Suprapubic skin (tissue), 4 donors: ENCODE data around the gene HAND1. TPM values are rescaled to one million over a fixed set of nuclear protein-coding genes. Genes with fewer than 3 reads are reported as not detected.

Experiments used
- DNase-seq, 2 donors: peaks; one replicate each; pipeline ENCODE4 v3.0.0-alpha.2; 2019; ENCODE audit warnings: low spot score in 2 of 2
- H3K27ac ChIP-seq: fragments of 200-600 bp; sonication (generic); one replicate; pipeline ENCODE4 v1.5.1; 2019
- H3K27me3 ChIP-seq: fragments of 200-600 bp; sonication (generic); one replicate; pipeline ENCODE4 v1.5.1; 2019
- H3K36me3 ChIP-seq: fragments of 200-600 bp; sonication (generic); one replicate; pipeline ENCODE4 v1.5.1; 2019
- H3K4me1 ChIP-seq: fragments of 200-600 bp; sonication (generic); one replicate; pipeline ENCODE4 v1.5.1; 2019
- H3K4me3 ChIP-seq: fragments of 200-600 bp; sonication (generic); one replicate; pipeline ENCODE4 v1.5.1; 2019; ENCODE audit warnings: mild to moderate bottlenecking
- H3K9me3 ChIP-seq: fragments of 200-600 bp; sonication (generic); one replicate; pipeline ENCODE4 v1.5.1; 2019
- EP300 ChIP-seq: sonication (generic); formaldehyde crosslinking; IDR thresholded peaks from one replicate; pipeline ENCODE4 v1.6.1; 2017; ENCODE audit warnings: antibody characterized with exemption
- POLR2A ChIP-seq, 2 donors: fragments of 450-650 bp; IDR thresholded peaks; one replicate each; pipeline ENCODE4 v1.6.1; 2017; ENCODE audit warnings: antibody characterized with exemption in 2 of 2, mild to moderate bottlenecking in 2 of 2, moderate library complexity in 2 of 2
- POLR2AphosphoS5 ChIP-seq, 3 donors: sonication (generic); formaldehyde crosslinking; IDR thresholded peaks; one replicate each; pipeline ENCODE4 v1.6.1; 2017; ENCODE audit warnings: antibody characterized with exemption in 3 of 3
- WGBS: methylation state at CpG from one replicate; pipeline ENCODE4 v1.1.5; 2018; 5-methylcytosine and 5-hydroxymethylcytosine counted together
- total RNA-seq, 4 donors: library from RNA; depleted of rRNA; stranded (reverse); fragments of >200 nt; gene quantifications; one replicate each; pipeline ENCODE4 v1.1.0, GENCODE V29; 2016
- TF ChIP-seq, protein P1 (sequence below), 2 donors: fragments of 200-600 bp in 1 of 2; fragments of 450-650 bp in 1 of 2; sonication (generic) in 1 of 2; IDR thresholded peaks; one replicate each; pipeline ENCODE4 v1.5.1; 2016 to 2019; ENCODE audit warnings: antibody characterized with exemption in 2 of 2, mild to moderate bottlenecking in 1 of 2, moderate library complexity in 1 of 2

HAND1 gene
- total RNA-seq, 4 donors from 2014 or later = not detected

DNA sequence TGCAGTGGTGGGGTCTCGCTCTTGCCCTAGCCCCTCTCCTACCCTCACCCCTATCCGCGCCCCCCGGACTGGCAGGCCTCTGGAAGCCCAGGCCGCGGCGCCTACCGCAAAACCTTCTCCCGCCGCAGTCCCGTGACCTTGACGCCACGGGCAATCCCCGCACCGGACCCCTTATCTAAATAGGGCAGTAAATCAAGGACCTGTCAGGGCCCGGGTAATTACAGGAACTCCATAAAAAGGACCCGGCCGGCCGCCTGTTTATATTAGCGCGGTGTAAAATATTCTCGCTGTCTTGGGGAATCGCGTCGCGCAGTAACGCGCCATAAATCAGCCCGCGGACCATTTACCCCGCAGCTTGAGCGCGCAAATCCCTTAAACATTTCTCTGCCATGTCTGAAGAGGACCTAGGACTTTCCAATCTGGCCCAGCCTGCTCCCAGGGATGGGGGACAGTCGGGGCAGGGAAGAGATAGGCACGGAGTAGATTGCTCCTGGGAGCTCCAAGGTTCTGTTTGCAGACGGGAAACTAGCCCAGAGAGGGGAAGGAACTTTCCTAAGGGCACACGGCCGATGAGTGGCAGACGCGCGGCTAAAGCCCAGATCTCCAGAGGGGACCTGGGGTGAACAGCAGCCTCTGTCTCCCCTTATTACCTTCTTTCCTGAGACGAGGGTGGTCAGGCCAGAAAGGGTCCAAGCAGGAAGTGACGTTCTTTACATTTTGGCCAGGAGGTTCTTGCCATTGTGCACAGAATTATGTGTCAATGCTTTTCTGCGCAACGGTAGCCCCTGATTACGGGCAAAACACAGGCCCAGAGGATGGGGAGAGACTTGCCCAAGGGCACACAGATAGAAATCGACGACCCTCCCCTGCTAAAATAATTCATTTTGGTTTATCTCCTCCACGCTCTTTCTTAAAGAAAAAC is 4.8 kb upstream of the HAND1 start:
- peaks cover 35% of the 10 kb centered on the region for H3K4me1 ChIP-seq
- H3K4me3 ChIP-seq = no peak overlapping the region
- H3K9me3 ChIP-seq = no peaks in the 10 kb centered on the region
- H3K27ac ChIP-seq = no peak overlapping the region
- H3K36me3 ChIP-seq = no peaks in the 10 kb centered on the region
- TF ChIP-seq POLR2A (IDR thresholded peaks at IDR 0.05) (no peak), EP300 (no peak), POLR2AphosphoS5 (IDR thresholded peaks at IDR 0.05) (no peak)
- TF ChIP-seq, protein P1, sequence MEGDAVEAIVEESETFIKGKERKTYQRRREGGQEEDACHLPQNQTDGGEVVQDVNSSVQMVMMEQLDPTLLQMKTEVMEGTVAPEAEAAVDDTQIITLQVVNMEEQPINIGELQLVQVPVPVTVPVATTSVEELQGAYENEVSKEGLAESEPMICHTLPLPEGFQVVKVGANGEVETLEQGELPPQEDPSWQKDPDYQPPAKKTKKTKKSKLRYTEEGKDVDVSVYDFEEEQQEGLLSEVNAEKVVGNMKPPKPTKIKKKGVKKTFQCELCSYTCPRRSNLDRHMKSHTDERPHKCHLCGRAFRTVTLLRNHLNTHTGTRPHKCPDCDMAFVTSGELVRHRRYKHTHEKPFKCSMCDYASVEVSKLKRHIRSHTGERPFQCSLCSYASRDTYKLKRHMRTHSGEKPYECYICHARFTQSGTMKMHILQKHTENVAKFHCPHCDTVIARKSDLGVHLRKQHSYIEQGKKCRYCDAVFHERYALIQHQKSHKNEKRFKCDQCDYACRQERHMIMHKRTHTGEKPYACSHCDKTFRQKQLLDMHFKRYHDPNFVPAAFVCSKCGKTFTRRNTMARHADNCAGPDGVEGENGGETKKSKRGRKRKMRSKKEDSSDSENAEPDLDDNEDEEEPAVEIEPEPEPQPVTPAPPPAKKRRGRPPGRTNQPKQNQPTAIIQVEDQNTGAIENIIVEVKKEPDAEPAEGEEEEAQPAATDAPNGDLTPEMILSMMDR (IDR thresholded peaks at IDR 0.05) = no peak
- peaks cover 100% of the 10 kb centered on the region for H3K27me3 ChIP-seq
- peak in 1 of 2 donors; percentile 67 for DNase-seq
- WGBS = 32% methylated on average over 28 of the region's 49 CpGs

DNA sequence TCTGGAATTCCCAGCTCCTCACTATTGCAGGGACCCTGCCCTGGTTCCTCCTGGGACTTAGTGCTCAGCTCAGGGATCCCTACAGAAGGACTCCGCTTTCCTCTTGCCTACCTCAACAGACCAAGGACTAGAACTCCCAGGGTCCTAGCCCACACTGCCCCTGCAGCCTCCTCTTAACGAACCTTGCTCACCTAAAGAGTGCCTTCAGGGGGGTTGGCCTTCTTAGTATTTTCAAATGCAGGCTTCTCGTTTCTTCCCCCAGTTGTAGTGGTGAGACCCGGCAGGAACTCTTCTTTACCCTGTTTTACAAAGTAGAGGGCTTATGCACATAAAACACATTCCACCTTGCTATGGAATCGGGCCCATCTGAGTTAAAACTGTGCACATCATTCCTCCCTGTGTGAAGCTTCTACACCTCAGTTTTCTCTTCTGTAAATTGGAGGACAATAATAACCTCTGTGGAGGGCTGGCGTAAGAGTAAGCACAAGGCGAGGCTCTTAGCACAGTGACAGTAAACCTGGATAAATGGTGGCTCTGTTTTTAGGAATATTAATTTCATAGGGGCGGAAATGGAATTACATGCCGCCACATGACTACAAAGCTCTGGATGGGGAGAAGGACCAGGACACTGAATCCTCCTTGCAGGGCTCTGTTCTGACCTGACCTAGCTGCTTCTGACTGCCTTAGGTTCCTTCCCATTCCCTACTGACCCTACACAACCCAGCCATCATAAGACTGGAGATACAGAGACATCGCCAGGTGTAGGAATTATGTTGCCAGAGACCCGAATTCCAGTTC is 3.8 kb upstream of the HAND1 start:
- WGBS = 63% methylated on average over 11 of the region's 11 CpGs
- no peaks in the 10 kb centered on the region for H3K9me3 ChIP-seq
- no peak overlapping the region for H3K27ac ChIP-seq
- no peaks in the 10 kb centered on the region for H3K36me3 ChIP-seq
- TF ChIP-seq POLR2AphosphoS5 (IDR thresholded peaks at IDR 0.05) (no peak), POLR2A (IDR thresholded peaks at IDR 0.05) (no peak), EP300 (no peak)
- TF ChIP-seq, protein P1 (IDR thresholded peaks at IDR 0.05) = no peak
- H3K4me1 ChIP-seq = peaks cover 45% of the 10 kb centered on the region
- no peak overlapping the region for H3K4me3 ChIP-seq
- DNase-seq = peak in 1 of 2 donors; percentile 7
- peaks cover 100% of the 10 kb centered on the region for H3K27me3 ChIP-seq

DNA sequence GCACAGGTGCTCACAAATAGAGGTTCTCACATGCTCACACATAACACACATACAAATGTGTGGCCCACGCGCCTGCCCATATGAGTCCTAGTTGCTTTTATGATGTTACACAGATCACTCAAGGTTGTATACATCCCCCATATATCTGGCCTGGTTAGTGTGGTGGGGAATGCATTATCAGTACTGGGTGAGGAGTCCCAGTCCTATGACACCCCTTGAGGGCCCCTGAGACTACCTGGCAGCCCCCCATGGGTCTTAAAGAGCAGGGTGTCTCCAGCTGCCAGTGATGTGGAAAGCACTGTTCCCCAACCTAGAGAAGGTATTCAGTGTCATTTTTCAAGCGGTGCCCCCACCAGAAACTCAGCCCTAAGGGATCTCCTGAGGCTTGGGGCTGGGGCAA is 2.8 kb upstream of the HAND1 start:
- WGBS = 66% methylated on average over 2 of the region's 3 CpGs
- Histone ChIP-seq H3K4me1 (peaks cover 54% of the 10 kb centered on the region), H3K27me3 (peaks cover 100% of the 10 kb centered on the region), H3K36me3 (no peaks in the 10 kb centered on the region), H3K4me3 (no peak overlapping the region), H3K9me3 (no peaks in the 10 kb centered on the region), H3K27ac (no peak overlapping the region)
- TF ChIP-seq POLR2A (IDR thresholded peaks at IDR 0.05) = no peak
- TF ChIP-seq, protein P1 (IDR thresholded peaks at IDR 0.05) = no peak
- no peak for TF ChIP-seq EP300
- no peak for DNase-seq

DNA sequence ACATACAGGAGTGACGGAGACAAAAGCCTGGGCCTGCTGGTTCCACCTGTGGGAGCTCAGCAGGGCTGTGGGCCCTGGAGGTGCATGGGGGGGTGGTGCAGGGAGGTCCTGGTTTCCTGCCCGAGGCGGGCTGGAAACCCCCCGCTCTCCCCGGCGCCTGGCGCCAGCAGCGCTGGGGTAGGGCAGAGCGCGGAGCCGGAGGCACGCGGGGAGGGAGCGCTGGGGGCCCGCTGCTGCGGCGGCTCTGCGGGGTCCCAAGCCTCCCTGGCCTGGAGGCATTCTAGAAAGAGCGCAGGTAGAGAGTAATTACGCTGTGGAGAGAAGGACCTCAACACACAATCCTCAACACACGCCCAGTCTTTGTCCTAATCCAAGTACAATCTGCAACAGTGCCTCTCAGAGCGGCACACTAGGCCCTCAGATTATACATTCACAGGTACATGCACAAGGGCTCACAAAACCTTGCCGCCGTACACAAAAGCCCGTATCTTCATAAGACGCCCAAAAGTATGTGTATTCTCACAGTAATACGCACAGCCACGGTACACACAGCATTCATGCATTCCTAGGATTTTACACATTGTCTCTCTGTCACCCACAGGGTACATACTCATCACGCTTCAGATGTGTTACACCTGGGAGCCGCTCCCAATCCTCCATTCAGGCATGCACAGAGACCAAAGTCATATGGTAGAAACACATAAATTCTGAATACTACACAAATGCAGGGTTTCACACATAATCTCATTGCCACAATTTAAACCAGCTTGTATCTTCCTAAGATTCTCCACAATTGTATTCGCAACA is 2.1 kb upstream of the HAND1 start:
- no peaks in the 10 kb centered on the region for H3K36me3 ChIP-seq
- no peak overlapping the region for H3K27ac ChIP-seq
- peaks cover 59% of the 10 kb centered on the region for H3K4me1 ChIP-seq
- no peak for TF ChIP-seq EP300
- 20% methylated on average over 31 of the region's 31 CpGs for WGBS
- H3K27me3 ChIP-seq = peaks cover 100% of the 10 kb centered on the region
- H3K9me3 ChIP-seq = no peaks in the 10 kb centered on the region
- no peak overlapping the region for H3K4me3 ChIP-seq
- peak in 1 of 2 donors; percentile 18 for DNase-seq

DNA sequence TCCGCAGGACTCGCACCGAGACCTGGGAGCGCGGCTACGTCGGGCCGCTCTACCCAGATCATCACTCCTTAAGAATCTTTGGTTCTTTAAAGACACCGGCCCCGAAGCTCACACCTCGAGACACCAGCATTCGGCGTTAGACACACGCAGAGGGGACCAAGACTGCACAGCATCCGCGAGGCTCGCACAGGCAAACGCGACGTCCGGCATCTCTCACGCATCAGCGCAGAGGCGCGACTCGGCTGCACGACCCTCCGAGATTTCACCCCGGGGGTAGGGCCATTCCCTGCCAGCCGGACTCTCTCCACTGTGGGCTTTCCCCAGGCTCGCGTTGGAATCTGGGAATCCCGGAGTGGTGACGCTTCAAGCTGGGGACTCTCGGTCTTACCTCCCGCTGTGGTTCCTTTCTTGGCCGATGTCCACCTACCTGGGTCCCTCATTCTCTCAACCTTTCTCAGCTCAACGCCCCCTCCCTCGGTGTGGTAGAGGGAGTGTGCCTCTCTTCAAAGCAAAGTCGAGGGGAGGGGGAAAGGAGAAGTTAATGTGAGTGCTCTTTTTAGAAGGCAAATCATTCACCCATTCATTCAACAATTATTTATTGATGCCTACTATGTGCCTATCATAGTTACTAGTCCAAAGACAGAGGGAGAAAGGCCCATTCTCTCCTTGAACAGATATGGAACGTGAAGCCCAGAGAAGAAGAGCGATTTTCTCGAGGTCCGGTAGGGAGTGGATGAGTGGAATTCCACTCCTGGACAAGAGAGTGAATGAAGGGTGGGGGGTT is 1.3 kb upstream of the HAND1 start:
- H3K27me3 ChIP-seq = peaks cover 100% of the 10 kb centered on the region
- WGBS = 11% methylated on average over 20 of the region's 44 CpGs
- no peak overlapping the region for H3K27ac ChIP-seq
- H3K4me3 ChIP-seq = peak overlapping the region; percentile 50
- H3K9me3 ChIP-seq = no peaks in the 10 kb centered on the region
- H3K4me1 ChIP-seq = peaks cover 56% of the 10 kb centered on the region
- H3K36me3 ChIP-seq = no peaks in the 10 kb centered on the region
- no peak for DNase-seq
- TF ChIP-seq POLR2AphosphoS5 (IDR thresholded peaks at IDR 0.05) (no peak), EP300 (no peak), POLR2A (IDR thresholded peaks at IDR 0.05) (no peak)
- TF ChIP-seq, protein P1 (IDR thresholded peaks at IDR 0.05) = no peak
